Measurements from ENCODE around the gene TMEM121.
"Not testable (repeated sequence)": the region's sequence is repeated elsewhere in the genome, so short reads cannot be mapped to it uniquely, and the experiment has no call there.

The TMEM121 gene

DNA sequence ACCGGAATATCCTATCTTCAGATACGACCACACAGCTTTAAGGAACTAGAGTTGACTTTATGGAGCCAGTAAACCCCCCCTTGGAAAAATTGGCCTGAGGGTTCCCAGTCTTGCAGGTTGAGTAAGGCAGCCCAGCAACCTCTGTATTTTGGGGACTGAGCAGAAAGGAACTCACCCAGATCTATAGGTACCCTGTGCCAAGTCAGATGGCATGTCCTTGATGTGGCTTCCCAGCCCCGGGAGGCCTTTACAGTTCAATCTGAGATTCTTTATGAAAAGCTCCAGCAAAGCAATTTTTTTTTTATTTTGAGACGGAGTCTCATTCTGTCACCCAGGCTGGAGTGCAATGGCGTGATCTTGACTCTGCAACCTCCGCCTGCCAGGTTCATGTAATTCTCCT, 27.6 kb downstream of the TMEM121 start:
- Histone ChIP-seq H3K9me3 (ENCODE audit: control insufficient read depth, insufficient read depth, low read length) (no peaks in the 10 kb centered on the region), H3K4me1 (ENCODE audit: insufficient read depth, low read length) (no peaks in the 10 kb centered on the region), H3K9ac (ENCODE audit: low read depth, low read length) (no peak overlapping the region), H3K36me3 (ENCODE audit: insufficient read depth, low read length) (no peaks in the 10 kb centered on the region)

DNA sequence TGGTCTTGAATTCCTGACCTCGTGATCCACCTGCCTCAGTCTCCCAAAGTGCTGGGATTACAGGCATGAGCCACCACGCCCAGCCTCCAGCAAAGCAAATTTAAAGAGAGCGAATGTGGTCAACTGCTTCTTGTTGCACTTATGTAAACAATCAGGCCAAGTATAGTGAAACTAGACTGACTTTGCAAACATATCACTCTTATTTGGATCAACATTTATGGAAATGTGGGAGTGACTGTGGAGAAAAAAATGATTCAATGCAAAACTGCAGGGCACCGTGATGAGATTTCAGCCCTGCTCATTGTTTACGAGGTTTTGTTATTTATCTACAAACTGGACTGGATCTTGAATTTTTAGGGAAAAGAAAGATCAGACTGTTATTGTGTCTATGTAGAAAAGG, 28.1 kb downstream of the TMEM121 start:
- Histone ChIP-seq H3K9ac (ENCODE audit: low read depth, low read length) (no peak overlapping the region), H3K36me3 (ENCODE audit: insufficient read depth, low read length) (no peaks in the 10 kb centered on the region), H3K4me1 (ENCODE audit: insufficient read depth, low read length) (no peaks in the 10 kb centered on the region), H3K9me3 (ENCODE audit: control insufficient read depth, insufficient read depth, low read length) (no peaks in the 10 kb centered on the region)

DNA sequence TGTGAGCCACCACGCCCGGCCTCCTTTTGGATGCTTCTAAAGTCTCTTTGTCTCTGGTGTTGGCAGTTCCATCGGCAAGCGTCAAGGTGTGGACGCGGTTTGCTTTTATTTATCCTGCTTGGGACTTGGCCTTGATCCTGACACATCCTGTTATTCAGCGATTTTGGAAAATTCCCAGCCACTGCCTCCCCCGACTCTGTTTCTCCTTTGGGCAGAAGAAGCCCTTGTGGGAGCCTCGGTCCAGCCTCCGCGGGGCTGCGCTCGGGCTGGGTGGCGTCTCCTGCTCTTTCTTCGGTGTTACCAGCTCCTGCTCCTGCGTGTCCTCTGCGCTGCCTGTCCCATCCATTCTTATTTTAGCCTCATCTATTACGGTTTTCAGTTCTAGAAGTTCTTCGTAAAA, 31.3 kb downstream of the TMEM121 start:
- not testable (repeated sequence) for H3K4me1 ChIP-seq (ENCODE audit: insufficient read depth, low read length); H3K9ac ChIP-seq (ENCODE audit: low read depth, low read length)

DNA sequence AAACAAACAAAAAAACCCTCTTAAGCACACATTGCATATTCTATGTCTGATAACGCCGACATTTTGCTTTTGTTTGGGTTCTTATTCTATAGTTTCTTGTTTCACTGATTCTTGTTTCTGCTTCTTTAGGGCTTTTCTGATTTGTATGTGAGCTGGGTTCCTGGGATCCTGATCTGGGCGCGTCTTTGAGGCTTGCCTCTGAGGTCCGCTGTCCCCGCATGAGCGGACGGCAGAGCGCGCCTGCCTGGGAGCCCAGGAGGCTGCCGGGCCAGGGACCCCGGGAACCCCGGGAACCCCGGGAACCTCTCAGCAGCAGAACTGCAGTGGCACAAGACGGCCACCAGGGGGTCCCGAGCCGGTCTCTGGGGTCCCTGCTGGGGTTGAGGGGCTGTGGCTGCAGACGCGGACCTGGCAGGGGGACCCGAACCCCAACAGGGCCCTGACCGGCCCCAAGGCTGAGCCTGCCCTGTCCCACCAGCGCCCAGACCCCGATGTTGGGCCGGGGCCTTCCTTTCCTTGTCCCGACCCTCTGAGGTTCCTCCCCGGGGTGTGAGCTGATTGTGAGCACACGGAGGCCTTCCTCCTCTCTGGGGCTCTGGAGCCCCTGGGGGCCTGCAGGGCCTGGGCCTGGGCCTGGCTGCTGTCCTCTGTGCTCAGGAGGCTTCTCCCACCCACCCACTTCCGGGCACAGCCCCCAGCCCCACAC, 32.2 kb downstream of the TMEM121 start:
- not testable (repeated sequence) for H3K9ac ChIP-seq (ENCODE audit: low read depth, low read length); H3K9me3 ChIP-seq (ENCODE audit: control insufficient read depth, insufficient read depth, low read length); H3K36me3 ChIP-seq (ENCODE audit: insufficient read depth, low read length); H3K4me1 ChIP-seq (ENCODE audit: insufficient read depth, low read length)

More for the DNA sequence above, 31.3 kb downstream of the TMEM121 start:
- not testable (repeated sequence) for H3K36me3 ChIP-seq (ENCODE audit: insufficient read depth, low read length); H3K9me3 ChIP-seq (ENCODE audit: control insufficient read depth, insufficient read depth, low read length)

DNA sequence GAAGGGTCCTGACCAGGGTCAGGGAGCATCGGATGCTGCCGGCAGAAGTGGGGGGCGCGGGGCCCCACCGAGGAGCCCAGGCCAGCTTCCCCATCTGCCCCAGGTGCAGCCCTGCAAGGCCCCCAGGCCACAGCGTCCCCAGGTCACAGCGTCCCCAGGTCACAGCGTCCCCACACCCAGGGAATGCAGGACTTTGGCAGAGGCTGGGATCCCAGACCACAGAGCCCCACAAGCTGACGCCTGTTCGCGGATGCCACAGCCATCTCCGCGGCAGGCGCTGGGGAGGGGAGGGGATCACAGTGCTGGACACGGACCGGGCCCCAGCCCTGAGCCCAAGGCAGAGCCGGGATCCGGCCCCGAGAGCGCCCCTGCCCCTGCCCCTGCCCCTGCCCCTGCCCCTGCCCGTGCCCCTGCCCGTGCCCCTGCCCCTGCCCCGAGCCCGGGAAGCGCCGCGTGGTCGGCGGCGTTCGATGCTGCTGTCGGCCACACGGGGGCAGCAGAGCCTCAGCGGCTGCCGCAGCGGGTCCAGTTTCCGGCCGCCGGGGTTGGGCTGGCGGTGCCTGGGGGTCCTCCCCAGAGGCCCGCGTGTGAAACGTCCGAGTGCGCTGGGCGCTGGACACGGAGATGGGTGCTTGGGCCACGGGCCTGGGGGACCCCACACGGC, 33.1 kb downstream of the TMEM121 start:
- not testable (repeated sequence) for H3K9ac ChIP-seq (ENCODE audit: low read depth, low read length); H3K36me3 ChIP-seq (ENCODE audit: insufficient read depth, low read length); H3K4me1 ChIP-seq (ENCODE audit: insufficient read depth, low read length); H3K9me3 ChIP-seq (ENCODE audit: control insufficient read depth, insufficient read depth, low read length)

DNA sequence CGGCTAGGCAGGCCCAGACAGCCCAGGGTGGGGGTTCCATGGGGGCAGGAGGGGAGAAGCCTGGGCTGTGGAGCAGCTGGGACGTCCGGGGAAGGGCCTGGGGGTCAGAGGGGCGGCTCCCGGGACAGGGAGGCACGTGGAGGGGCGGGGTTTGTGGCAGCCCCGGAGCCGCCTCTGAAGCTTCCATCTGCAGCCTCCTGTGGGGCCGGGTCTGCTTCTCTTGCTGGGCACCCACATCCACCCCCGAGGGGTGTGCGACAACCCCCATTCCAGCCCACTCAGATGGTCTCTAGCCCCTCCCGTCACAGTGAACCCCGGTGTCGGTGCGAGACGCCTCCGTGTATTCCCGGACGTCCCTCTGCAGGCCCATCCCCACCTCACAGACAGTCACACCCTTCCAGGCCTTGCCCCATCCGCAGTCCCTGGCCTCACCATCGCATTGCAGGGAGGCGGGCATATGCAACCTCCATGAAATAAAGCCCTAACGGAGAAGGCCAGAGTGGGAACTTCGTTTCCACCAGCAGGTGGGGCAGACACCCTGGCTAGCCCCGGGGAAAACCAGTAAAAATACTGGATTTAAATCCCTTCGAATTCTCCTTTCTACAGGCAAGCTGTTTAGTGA, 33.8 kb downstream of the TMEM121 start:
- H3K9ac ChIP-seq (ENCODE audit: low read depth, low read length); H3K36me3 ChIP-seq (ENCODE audit: insufficient read depth, low read length); H3K9me3 ChIP-seq (ENCODE audit: control insufficient read depth, insufficient read depth, low read length); H3K4me1 ChIP-seq (ENCODE audit: insufficient read depth, low read length): not testable (repeated sequence)

DNA sequence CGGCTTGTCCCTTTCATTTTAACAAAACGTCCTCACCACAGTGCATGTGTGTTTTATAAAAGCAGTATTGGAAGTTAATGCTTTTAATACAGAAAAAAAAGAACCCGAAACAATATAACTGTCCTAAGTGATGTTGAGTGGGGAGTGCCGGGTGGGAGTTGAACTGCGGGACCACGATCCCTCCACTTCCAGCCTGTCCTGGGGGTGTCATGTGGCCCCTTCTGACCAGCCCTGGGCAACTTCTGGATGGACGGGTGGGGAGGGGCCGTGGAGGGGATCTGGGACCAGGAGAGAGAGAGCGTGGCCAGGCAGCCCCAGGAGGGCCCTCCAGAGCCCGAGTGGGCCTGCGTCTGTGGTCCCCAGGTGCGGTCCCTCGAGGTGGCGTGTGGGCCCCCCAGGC, 35.0 kb downstream of the TMEM121 start:
- H3K36me3 ChIP-seq (ENCODE audit: insufficient read depth, low read length); H3K9me3 ChIP-seq (ENCODE audit: control insufficient read depth, insufficient read depth, low read length); H3K9ac ChIP-seq (ENCODE audit: low read depth, low read length); H3K4me1 ChIP-seq (ENCODE audit: insufficient read depth, low read length): not testable (repeated sequence)

DNA sequence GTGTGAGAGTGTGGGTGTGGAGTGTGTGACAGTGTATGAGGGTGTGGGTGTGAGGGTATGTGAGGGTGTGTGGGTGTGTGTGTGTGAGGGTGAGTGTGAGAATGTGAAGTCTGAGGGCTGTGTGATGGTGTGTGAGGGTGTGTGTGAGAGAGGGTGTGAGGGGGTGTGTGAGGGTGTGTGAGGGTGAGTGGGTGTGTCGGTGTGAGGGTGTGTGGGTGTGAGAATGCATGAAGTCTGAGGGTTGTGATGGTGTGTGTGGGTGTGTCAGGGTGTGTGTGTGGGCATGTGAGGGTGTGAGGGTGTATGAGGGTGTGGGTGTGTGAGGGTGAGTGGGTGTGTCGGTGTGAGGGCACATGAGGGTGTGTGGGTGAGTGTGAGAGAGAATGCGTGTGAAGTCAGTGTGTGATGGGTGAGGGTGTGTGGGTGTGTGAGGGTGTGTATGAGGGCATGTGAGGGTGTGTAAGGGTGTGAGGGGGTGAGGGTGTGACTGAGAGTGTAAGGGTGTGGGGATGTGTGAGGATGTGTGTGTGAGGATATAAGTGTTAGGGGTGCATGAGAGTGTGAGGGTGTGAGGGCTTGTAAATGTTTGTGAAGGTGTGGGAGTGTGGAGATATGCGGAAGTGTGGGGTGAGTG, 36.4 kb downstream of the TMEM121 start:
- H3K36me3 ChIP-seq (ENCODE audit: insufficient read depth, low read length), result no peaks in the 10 kb centered on the region
- no peaks in the 10 kb centered on the region for H3K9me3 ChIP-seq (ENCODE audit: control insufficient read depth, insufficient read depth, low read length)
- H3K4me1 ChIP-seq (ENCODE audit: insufficient read depth, low read length), result no peaks in the 10 kb centered on the region
- no peak overlapping the region for H3K9ac ChIP-seq (ENCODE audit: low read depth, low read length)

GRCh38 chr14:105563347-105563737, 37.0 kb downstream of the TMEM121 start:
- Histone ChIP-seq H3K9me3 (ENCODE audit: control insufficient read depth, insufficient read depth, low read length) (no peaks in the 10 kb centered on the region), H3K4me1 (ENCODE audit: insufficient read depth, low read length) (no peaks in the 10 kb centered on the region), H3K36me3 (ENCODE audit: insufficient read depth, low read length) (no peaks in the 10 kb centered on the region), H3K9ac (ENCODE audit: low read depth, low read length) (no peak overlapping the region)

DNA sequence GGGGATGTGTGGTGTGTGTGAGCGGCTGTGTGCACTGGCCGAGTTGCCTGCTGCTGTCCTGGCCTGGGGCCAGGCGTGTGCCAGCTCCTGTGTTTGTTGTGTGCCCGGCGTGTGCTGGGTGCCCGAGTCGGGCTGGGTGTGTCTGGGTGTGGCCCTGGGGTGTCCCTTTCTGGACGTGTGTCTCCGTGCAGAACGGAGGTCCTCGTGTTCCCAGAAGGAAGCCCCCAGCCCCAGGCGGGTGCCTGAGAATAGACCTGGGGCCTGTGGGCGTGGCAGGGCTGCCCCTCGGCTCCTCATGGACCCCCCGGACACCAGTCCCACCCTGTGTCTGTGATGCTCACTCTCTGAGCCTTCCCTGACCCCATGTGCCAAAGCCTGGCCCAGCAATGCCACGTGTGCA, 38.2 kb downstream of the TMEM121 start:
- H3K9me3 ChIP-seq (ENCODE audit: control insufficient read depth, insufficient read depth, low read length); H3K9ac ChIP-seq (ENCODE audit: low read depth, low read length): not testable (repeated sequence)

GRCh38 chr14:105565185-105565919, 39.0 kb downstream of the TMEM121 start:
- H3K9me3 ChIP-seq (ENCODE audit: control insufficient read depth, insufficient read depth, low read length); H3K9ac ChIP-seq (ENCODE audit: low read depth, low read length); H3K4me1 ChIP-seq (ENCODE audit: insufficient read depth, low read length): not testable (repeated sequence)

More for the DNA sequence above, 38.2 kb downstream of the TMEM121 start:
- H3K4me1 ChIP-seq (ENCODE audit: insufficient read depth, low read length); H3K36me3 ChIP-seq (ENCODE audit: insufficient read depth, low read length): not testable (repeated sequence)

DNA sequence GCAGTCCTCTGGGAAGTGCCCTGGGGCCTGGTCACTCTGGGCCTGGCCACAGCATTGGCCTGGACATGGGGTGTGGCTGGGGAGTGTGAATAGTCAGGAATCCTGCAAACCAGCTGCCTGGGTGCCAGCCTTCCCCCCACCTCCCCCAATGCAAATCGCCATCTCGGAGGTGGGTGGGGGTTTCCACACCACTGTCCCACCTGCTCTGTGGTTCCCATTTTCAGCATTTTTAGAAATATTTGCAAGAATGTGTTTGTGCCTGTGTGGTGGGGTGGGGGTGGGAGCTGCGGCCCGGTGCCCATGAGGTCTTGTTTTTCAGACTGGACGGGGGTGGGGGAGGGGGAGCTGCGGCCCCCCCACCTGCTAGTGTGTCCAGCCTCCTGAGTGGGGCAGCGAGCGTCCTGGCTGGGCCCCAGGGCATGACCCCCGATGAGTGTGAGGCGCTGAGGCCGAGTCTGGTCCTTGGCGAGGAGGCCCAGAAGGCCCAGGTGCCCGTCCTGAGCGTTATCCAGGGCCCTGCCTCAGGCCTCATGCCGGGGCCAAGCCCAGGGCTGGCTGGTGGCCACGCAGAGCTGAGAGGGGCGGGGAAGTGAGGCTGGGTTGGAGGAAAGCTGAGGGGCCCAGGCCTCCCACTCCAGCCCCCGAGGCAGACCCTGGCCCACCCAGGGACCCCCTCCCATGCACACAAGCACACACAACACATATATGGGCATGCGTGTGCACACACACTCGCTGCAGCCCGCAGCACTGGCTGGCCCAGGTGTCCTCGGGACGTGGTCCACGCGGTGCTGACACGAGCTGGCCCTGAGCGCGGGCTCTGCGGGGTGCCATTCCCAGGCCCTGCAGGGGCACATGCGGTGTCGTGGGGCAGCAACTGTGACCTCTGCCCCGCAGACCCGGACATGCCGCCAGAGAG, 40.1 kb downstream of the TMEM121 start:
- H3K9ac ChIP-seq (ENCODE audit: low read depth, low read length); H3K4me1 ChIP-seq (ENCODE audit: insufficient read depth, low read length); H3K36me3 ChIP-seq (ENCODE audit: insufficient read depth, low read length); H3K9me3 ChIP-seq (ENCODE audit: control insufficient read depth, insufficient read depth, low read length): not testable (repeated sequence)

More at GRCh38 chr14:105565185-105565919, 39.0 kb downstream of the TMEM121 start:
- H3K36me3 ChIP-seq (ENCODE audit: insufficient read depth, low read length), result not testable (repeated sequence)

- not testable (repeated sequence) for H3K36me3 ChIP-seq (ENCODE audit: insufficient read depth, low read length); H3K9ac ChIP-seq (ENCODE audit: low read depth, low read length); H3K9me3 ChIP-seq (ENCODE audit: control insufficient read depth, insufficient read depth, low read length); H3K4me1 ChIP-seq (ENCODE audit: insufficient read depth, low read length)
These were observed 41.1 kb downstream of the TMEM121 start for GRCh38 chr14:105567164-105568103.

Data from ES-I3 (cell line).